SU-DHL-6 (cell line): Measurements from ENCODE around the gene MYO15A.

ENCODE experiments used
- EZH2phosphoT487 ChIP-seq: fragments of 200-600 bp; sonication (generic), shearing (Covaris generic); conservative IDR thresholded peaks from 2 replicates; pipeline ENCODE4 v1.6.1; 2018; ENCODE audit warnings: mild to moderate bottlenecking, antibody characterized with exemption, low read length, moderate library complexity, mixed read lengths
- TF ChIP-seq, protein P1 (sequence below): fragments of 200-600 bp; sonication (generic); IDR thresholded peaks from one replicate; pipeline ENCODE4 v1.5.1; 2017; ENCODE audit warnings: antibody characterized with exemption, mild to moderate bottlenecking, low read length, moderate library complexity; ENCODE audit not compliant: insufficient read depth, poor library complexity, severe bottlenecking

DNA sequence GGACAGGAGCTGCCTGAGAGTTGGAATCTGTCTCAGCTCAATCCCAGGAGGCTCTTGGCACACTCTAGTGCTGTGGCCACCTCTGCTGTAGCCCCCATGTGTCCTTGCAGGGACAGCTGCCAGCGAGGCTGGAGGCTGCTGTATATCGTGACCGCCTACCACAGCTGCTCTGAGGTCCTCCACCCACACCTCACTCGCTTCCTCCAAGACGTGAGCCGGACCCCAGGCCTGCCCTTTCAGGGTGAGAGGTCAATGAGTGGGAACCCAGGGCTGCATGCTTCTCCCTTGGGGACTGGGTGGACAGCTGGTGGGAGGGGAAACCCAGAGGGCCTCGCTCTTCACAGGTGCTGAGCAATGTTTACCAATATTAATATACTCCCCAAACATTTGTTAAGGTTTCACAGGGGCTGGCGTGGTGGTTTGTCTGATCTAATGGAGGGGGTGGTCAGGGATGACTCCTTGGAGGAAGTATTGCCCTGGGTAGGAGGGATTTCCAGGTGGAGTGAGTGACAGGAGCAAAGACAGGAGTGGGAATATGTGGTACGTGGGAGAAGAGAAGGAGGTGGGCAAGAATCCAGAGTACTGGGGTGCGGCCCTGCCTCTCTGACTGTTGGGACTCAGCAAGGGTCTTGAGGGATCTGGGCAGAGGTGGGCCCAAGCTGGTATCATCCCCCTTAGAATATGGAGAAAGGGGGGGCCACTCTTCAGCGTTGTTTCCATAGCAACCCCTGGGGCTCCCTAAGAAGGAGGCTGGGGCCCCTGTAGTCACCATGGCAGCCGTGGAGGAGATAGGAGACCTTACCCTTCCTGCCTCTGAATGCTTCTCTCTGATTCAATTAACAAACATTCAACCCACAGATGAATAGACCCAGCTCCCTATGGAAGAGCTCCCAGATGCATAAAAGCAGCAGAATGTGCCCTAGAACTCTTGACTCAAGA, 52.9 kb downstream of the MYO15A start:
- TF ChIP-seq, protein P1, sequence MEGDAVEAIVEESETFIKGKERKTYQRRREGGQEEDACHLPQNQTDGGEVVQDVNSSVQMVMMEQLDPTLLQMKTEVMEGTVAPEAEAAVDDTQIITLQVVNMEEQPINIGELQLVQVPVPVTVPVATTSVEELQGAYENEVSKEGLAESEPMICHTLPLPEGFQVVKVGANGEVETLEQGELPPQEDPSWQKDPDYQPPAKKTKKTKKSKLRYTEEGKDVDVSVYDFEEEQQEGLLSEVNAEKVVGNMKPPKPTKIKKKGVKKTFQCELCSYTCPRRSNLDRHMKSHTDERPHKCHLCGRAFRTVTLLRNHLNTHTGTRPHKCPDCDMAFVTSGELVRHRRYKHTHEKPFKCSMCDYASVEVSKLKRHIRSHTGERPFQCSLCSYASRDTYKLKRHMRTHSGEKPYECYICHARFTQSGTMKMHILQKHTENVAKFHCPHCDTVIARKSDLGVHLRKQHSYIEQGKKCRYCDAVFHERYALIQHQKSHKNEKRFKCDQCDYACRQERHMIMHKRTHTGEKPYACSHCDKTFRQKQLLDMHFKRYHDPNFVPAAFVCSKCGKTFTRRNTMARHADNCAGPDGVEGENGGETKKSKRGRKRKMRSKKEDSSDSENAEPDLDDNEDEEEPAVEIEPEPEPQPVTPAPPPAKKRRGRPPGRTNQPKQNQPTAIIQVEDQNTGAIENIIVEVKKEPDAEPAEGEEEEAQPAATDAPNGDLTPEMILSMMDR = no peak
- TF ChIP-seq EZH2phosphoT487 = no peak
